NK-92 (cell line): ENCODE measurements around the gene FMO5.
"Not testable (repeated sequence)": the region's sequence is repeated elsewhere in the genome, so short reads cannot be mapped to it uniquely, and the experiment has no call there.

Experiments
- DNase-seq: peaks from one replicate; lab custom pipeline; 2025; ENCODE audit not compliant: unreplicated experiment; lab: John Stamatoyannopoulos, UW

The FMO5 gene

GRCh38 chr1:147209825-147210821 lies 15.0 kb downstream of the FMO5 start:
- no peak for DNase-seq

- DNase-seq: no peak
These were observed 16.5 kb downstream of the FMO5 start for GRCh38 chr1:147208619-147209018.

- no peak for DNase-seq
These were observed 17.9 kb downstream of the FMO5 start for GRCh38 chr1:147207192-147207591.

GRCh38 chr1:147204080-147204479 lies 21.1 kb downstream of the FMO5 start:
- no peak for DNase-seq

- no peak for DNase-seq
These were observed 22.6 kb downstream of the FMO5 start for GRCh38 chr1:147202576-147202975.

- DNase-seq: no peak
These were observed 23.4 kb downstream of the FMO5 start for GRCh38 chr1:147201786-147202185.

- DNase-seq: no peak
These were observed 23.9 kb downstream of the FMO5 start for GRCh38 chr1:147201276-147201675.

- not testable (repeated sequence) for DNase-seq
These were observed 27.8 kb downstream of the FMO5 start for GRCh38 chr1:147197324-147197723.

GRCh38 chr1:147189514-147189913 lies 35.6 kb downstream of the FMO5 start:
- DNase-seq: no peak

GRCh38 chr1:147185432-147185831 lies 39.7 kb downstream of the FMO5 start:
- no peak for DNase-seq

- DNase-seq: no peak
These were observed 47.3 kb downstream of the FMO5 start for GRCh38 chr1:147177611-147178380.

- no peak for DNase-seq
These were observed 52.7 kb downstream of the FMO5 start, which contains the start of gene PRKAB2 for GRCh38 chr1:147172168-147173016. PRKAB2 (minus strand) TSS chr1:147172470; CDS start chr1:147172144, 326 bp downstream.

- no peak for DNase-seq
These were observed 53.6 kb downstream of the FMO5 start for GRCh38 chr1:147171399-147172167.

- DNase-seq: no peak
These were observed 55.1 kb downstream of the FMO5 start for GRCh38 chr1:147169840-147170674.

GRCh38 chr1:147169171-147169570 lies 56.0 kb downstream of the FMO5 start:
- no peak for DNase-seq

- DNase-seq: no peak
These were observed 56.5 kb downstream of the FMO5 start for GRCh38 chr1:147168626-147169058.

- DNase-seq: no peak
These were observed 57.8 kb downstream of the FMO5 start for GRCh38 chr1:147167365-147167764.

- no peak for DNase-seq
These were observed 62.1 kb downstream of the FMO5 start for GRCh38 chr1:147163019-147163418.

GRCh38 chr1:147162093-147162492 lies 63.0 kb downstream of the FMO5 start:
- DNase-seq: no peak
